Stimulated activated CD8-positive, alpha-beta memory T cell treated with anti-CD3 and anti-CD28 coated beads, Interleukin-2, amount 100 ng/mL, for 1 hour (primary cell): ENCODE results near the gene RNF227.
A peak's percentile ranks its signal among the peaks of the same experiment; 100 is the strongest.

Experiments
- DNase-seq, 2 donors: peaks; one replicate each; pipeline ENCODE4 v3.0.0-alpha.2; 2020; ENCODE audit warnings: low read depth in 2 of 2

RNF227 gene

GRCh38 chr17:7889166-7889955, 26.7 kb downstream of the RNF227 start:
- DNase-seq: no peak

GRCh38 chr17:7888184-7888920, 27.7 kb downstream of the RNF227 start, which contains the start of gene CHD3:
CHD3 (plus strand) TSS chr17:7888789; CDS start chr17:7889001, 212 bp downstream.
- DNase-seq: peak in 1 of 2 donors; percentile 24

- peak; percentile 67 to 79 for DNase-seq
These were observed 28.5 kb downstream of the RNF227 start for GRCh38 chr17:7887482-7888183.

GRCh38 chr17:7887038-7887481, 29.0 kb downstream of the RNF227 start:
- no peak for DNase-seq

- peak; percentile 22 to 24 for DNase-seq
These were observed 29.7 kb downstream of the RNF227 start for GRCh38 chr17:7886227-7887037.

- DNase-seq: peak; percentile 15 to 20
These were observed 30.5 kb downstream of the RNF227 start for GRCh38 chr17:7885367-7886226.

- peak; percentile 11 to 33 for DNase-seq
These were observed 31.3 kb downstream of the RNF227 start for GRCh38 chr17:7884581-7885366.

GRCh38 chr17:7883781-7884386, 32.2 kb downstream of the RNF227 start:
- DNase-seq: no peak

- DNase-seq: no peak
These were observed 33.5 kb downstream of the RNF227 start for GRCh38 chr17:7882629-7883028.

GRCh38 chr17:7882068-7882467, 34.0 kb downstream of the RNF227 start:
- DNase-seq: no peak

- no peak for DNase-seq
These were observed 34.6 kb downstream of the RNF227 start for GRCh38 chr17:7881276-7882054.

- DNase-seq: no peak
These were observed 35.8 kb downstream of the RNF227 start for GRCh38 chr17:7880076-7880868.

GRCh38 chr17:7878234-7878633, 37.9 kb downstream of the RNF227 start:
- DNase-seq: no peak

- DNase-seq: no peak
These were observed 40.2 kb downstream of the RNF227 start for GRCh38 chr17:7875804-7876370.

GRCh38 chr17:7873051-7873450, 43.0 kb downstream of the RNF227 start:
- no peak for DNase-seq

GRCh38 chr17:7867881-7868329, 48.2 kb downstream of the RNF227 start:
- no peak for DNase-seq

- no peak for DNase-seq
These were observed 51.0 kb downstream of the RNF227 start for GRCh38 chr17:7864995-7865650.
